Fibroblast of the aortic adventitia (primary cell): Measurements from ENCODE around the gene MELK. TPM values are rescaled to one million over a fixed set of nuclear protein-coding genes. Genes with fewer than 3 reads are reported as not detected.

Experiments
- DNase-seq: peaks from one replicate; pipeline ENCODE4 v3.0.0-alpha.2; 2010; ENCODE audit warnings: low read depth
- H3K4me3 ChIP-seq: 2 replicates; pipeline ENCODE4 v1.5.1; 2011; ENCODE audit warnings: low read depth, mild to moderate bottlenecking, control low read depth, low read length, moderate library complexity
- total RNA-seq: library from RNA; depleted of rRNA; stranded (reverse); fragments of >200 nt; gene quantifications from 2 replicates; pipeline ENCODE4 v1.2.3, GENCODE V29; 2012; ENCODE audit warnings: low replicate concordance
- TF ChIP-seq, protein P1 (sequence below): IDR thresholded peaks from 2 replicates; pipeline ENCODE4 v1.5.1; 2011; ENCODE audit warnings: mild to moderate bottlenecking, low read length, control low read depth, inconsistent platforms; ENCODE audit not compliant: insufficient read depth

MELK gene
- total RNA-seq, 1 donor: 44.4 TPM

DNA sequence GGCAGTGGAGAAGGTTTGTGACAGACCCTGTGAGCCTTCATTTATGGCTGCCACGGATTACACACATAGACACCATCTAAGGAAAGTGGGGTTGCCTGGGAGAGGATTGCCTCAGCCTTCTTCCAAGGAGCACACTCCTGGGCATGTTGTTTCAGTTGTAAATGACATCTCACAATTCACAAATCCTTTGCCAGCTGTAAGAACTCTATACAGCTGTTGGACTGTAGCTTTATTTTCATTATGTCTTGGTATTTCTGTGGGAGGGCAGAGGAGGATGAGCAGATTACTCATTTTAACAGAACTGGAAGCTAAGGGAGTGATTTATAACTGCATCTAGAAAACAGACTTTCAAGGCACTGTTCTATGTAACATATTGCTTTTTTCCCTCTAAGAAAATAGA lies 25.6 kb downstream of the MELK start:
- H3K4me3 ChIP-seq: no peak overlapping the region
- TF ChIP-seq, protein P1, sequence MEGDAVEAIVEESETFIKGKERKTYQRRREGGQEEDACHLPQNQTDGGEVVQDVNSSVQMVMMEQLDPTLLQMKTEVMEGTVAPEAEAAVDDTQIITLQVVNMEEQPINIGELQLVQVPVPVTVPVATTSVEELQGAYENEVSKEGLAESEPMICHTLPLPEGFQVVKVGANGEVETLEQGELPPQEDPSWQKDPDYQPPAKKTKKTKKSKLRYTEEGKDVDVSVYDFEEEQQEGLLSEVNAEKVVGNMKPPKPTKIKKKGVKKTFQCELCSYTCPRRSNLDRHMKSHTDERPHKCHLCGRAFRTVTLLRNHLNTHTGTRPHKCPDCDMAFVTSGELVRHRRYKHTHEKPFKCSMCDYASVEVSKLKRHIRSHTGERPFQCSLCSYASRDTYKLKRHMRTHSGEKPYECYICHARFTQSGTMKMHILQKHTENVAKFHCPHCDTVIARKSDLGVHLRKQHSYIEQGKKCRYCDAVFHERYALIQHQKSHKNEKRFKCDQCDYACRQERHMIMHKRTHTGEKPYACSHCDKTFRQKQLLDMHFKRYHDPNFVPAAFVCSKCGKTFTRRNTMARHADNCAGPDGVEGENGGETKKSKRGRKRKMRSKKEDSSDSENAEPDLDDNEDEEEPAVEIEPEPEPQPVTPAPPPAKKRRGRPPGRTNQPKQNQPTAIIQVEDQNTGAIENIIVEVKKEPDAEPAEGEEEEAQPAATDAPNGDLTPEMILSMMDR: no peak

GRCh38 chr9:36603006-36603405 lies 30.3 kb downstream of the MELK start:
- peak overlapping the region; percentile 25 for H3K4me3 ChIP-seq
- TF ChIP-seq, protein P1: no peak
- peak; percentile 60 for DNase-seq

More for the DNA sequence above, 25.6 kb downstream of the MELK start:
- DNase-seq: peak; percentile 38

GRCh38 chr9:36609306-36609705 lies 36.6 kb downstream of the MELK start:
- TF ChIP-seq, protein P1: no peak
- DNase-seq: peak; percentile 10
- H3K4me3 ChIP-seq: no peak overlapping the region

DNA sequence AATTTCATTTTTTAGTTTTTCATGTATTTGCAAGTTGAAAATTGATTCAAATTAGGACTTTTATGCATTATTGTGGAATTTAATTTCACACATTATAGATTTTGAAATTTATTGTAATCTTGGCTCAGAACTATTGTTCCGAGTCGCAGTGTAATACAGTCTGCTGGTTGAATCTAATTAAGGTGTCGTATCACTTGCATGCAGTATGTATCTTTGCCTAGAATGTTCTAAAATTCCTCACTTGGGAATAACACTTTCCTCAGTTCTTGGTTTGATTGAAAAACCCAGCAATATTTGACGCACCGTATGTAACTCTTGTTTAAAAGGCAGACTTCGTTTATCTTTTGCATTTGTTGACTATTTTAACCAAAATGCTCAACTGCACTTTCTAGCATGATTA lies 49.4 kb downstream of the MELK start:
- H3K4me3 ChIP-seq: no peak overlapping the region
- DNase-seq: no peak

DNA sequence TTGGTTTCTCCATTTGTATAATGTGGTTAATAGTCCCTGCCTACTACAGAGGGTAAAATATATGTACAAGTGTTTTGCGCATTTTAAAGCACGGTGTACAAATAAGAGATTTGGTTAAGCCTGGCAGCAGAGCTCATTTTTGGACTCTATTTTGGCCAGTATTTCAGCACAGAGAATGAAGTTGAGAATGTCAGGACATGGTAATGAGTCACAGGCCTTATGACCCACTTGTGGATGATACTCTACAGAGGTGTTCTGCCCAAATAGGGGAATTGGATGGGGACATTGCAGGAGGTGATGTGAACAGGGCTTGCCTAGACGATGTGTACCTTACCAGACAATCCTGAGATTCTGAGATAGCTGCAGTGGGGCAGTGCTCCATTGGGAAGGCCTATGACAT lies 50.6 kb downstream of the MELK start:
- no peak overlapping the region for H3K4me3 ChIP-seq
- DNase-seq: peak; percentile 36
- TF ChIP-seq, protein P1: no peak

More for the DNA sequence above, 49.4 kb downstream of the MELK start:
- TF ChIP-seq, protein P1: no peak

DNA sequence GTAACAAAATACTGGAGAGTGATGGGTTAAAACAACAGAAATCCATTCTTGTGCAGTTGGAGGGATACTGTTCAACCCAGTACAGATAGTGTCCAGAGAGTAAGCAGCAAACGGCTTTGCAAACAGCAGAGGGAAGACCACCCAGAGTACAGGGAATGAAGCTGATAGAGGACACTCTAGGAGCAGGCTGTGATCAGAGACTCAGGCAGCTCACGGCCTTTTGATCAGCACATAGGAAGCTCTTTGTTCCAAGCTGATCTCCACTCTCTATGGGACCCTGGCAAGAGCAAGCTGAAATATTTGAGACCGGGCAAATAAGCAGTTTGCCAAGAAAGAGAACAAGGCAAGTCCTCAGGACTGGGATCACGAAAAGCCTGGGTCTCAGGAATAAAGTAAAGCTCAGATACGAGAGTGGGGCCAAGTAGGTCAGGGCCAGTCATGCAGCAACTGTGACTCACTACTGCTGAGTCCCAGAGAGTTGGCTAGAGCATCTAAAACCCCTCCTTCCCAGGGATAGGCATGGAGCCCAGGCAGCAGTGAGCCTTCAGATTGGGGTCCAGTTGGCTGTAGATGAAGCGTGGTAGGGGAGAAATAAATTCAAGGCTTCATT lies 52.4 kb downstream of the MELK start:
- TF ChIP-seq, protein P1: no peak
- DNase-seq: peak; percentile 92
- H3K4me3 ChIP-seq: peak overlapping the region; percentile 11

DNA sequence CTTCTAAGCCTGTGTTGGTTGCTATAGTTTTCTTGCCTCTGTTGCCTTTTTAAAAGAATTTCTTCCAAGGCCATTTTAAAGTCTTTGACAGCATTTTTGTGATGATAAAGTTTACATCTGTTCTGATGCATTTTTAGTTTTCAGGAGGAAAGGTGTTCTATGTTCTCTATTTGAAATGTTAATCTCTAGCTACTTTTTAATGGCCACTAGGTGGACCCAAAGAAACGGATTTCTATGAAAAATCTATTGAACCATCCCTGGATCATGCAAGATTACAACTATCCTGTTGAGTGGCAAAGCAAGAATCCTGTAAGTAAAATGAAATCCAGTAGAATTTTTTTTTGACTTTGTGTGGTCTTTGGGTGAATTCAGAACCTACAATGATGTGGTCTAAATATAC lies 60.2 kb downstream of the MELK start:
- TF ChIP-seq, protein P1: peak; percentile 57
- peak; percentile 70 for DNase-seq
- no peak overlapping the region for H3K4me3 ChIP-seq
